Fibroblast of lung (primary cell): ENCODE data around the gene CFAP46. TPM values are rescaled to one million over a fixed set of nuclear protein-coding genes. Genes with fewer than 3 reads are reported as not detected.

Source experiments
- DNase-seq, 2 donors: peaks; one replicate each; pipeline versions ENCODE4 v3.0.0 to v3.0.0-alpha.2; 2010; ENCODE audit warnings: low read depth in 2 of 2
- H2AFZ ChIP-seq: 2 replicates; pipeline ENCODE4 v1.5.1; 2012; ENCODE audit warnings: low read length, control low read depth, inconsistent platforms
- H3K27ac ChIP-seq: 2 replicates; pipeline ENCODE4 v1.5.1; 2011; ENCODE audit warnings: low read length, control low read depth; ENCODE audit not compliant: insufficient read depth
- H3K27me3 ChIP-seq: 2 replicates; pipeline ENCODE4 v1.5.1; 2011; ENCODE audit warnings: mild to moderate bottlenecking, low read length; ENCODE audit not compliant: control insufficient read depth, insufficient read depth
- H3K36me3 ChIP-seq: 2 replicates; pipeline ENCODE4 v1.5.1; 2011; ENCODE audit warnings: low read length; ENCODE audit not compliant: control insufficient read depth, insufficient read depth
- H3K4me1 ChIP-seq: 2 replicates; pipeline ENCODE4 v1.5.1; 2011; ENCODE audit warnings: low read length; ENCODE audit not compliant: control insufficient read depth, insufficient read depth; ENCODE audit errors: extremely low read depth
- H3K4me2 ChIP-seq: 2 replicates; pipeline ENCODE4 v1.5.1; 2011; ENCODE audit warnings: low read length, control low read depth; ENCODE audit not compliant: insufficient read depth; ENCODE audit errors: extremely low read depth
- H3K4me3 ChIP-seq, 4 experiments: fragments of 200-600 bp in 1 of 4; sonication (generic) in 1 of 4; replicated peaks in 1 of 4; 2 replicates each; pipeline ENCODE4 v1.5.1; 2011 to 2016; ENCODE audit warnings: low read length in 4 of 4, low read depth in 3 of 4, mild to moderate bottlenecking in 3 of 4, control low read depth in 2 of 4, inconsistent platforms in 1 of 4, mixed read lengths in 1 of 4; ENCODE audit not compliant: insufficient read depth in 1 of 4; ENCODE audit errors: control extremely low read depth in 1 of 4
- H3K79me2 ChIP-seq: 2 replicates; pipeline ENCODE4 v1.5.1; 2012; ENCODE audit warnings: mild to moderate bottlenecking, low read length, inconsistent platforms; ENCODE audit not compliant: control insufficient read depth, insufficient read depth
- H3K9ac ChIP-seq: 2 replicates; pipeline ENCODE4 v1.5.1; 2011; ENCODE audit warnings: mild to moderate bottlenecking, low read length, control low read depth; ENCODE audit not compliant: insufficient read depth
- H3K9me3 ChIP-seq: 2 replicates; pipeline ENCODE4 v1.5.1; 2012; ENCODE audit warnings: low read depth, low read length; ENCODE audit not compliant: control insufficient read depth, insufficient read depth
- H4K20me1 ChIP-seq: 2 replicates; pipeline ENCODE4 v1.5.1; 2011; ENCODE audit warnings: low read length; ENCODE audit not compliant: control insufficient read depth, insufficient read depth; ENCODE audit errors: extremely low read depth
- EZH2 ChIP-seq: IDR thresholded peaks from 2 replicates; pipeline ENCODE4 v1.5.1; 2012; ENCODE audit warnings: low read length, control low read depth, mild to moderate bottlenecking; ENCODE audit errors: missing control alignments
- polyA minus RNA-seq: library from RNA; depleted of rRNA, polyadenylated mRNA; stranded (reverse); fragments of >200 nt; gene quantifications from 2 replicates; pipeline ENCODE4 v1.2.3, GENCODE V29; 2011; ENCODE audit warnings: low replicate concordance
- polyA plus RNA-seq, 2 donors: library from polyadenylated mRNA; depleted of rRNA in 1 of 2; stranded (reverse) in 1 of 2; unstranded in 1 of 2; fragments of >200 nt; gene quantifications; 2 replicates each; pipeline ENCODE4 v1.2.1, GENCODE V29; 2011 to 2012; ENCODE audit warnings: missing spikeins in 1 of 2
- total RNA-seq: library from RNA; depleted of rRNA; stranded (reverse); fragments of >200 nt; gene quantifications from 2 replicates; pipeline ENCODE4 v1.2.1, GENCODE V29; 2014
- TF ChIP-seq, protein P1 (sequence below), 2 donors: IDR thresholded peaks in 1 of 2; conservative IDR thresholded peaks in 1 of 2; 1 replicate in 1 of 2; 2 replicates in 1 of 2; pipeline ENCODE4 v1.5.1; 2011 to 2012; ENCODE audit warnings: low read length in 2 of 2, control low read depth in 1 of 2, inconsistent platforms in 1 of 2, low read depth in 1 of 2, mild to moderate bottlenecking in 1 of 2

Gene CFAP46
- 0.26 and 0.66 TPM in 2 replicates for total RNA-seq
- 0.25 and 0.64 TPM in 2 replicates for polyA plus RNA-seq
- polyA plus RNA-seq (2012) = 0.56 and 0.60 TPM in 2 replicates
- 2.6 TPM in 1 of 2 replicates, not detected in the other for polyA minus RNA-seq

DNA sequence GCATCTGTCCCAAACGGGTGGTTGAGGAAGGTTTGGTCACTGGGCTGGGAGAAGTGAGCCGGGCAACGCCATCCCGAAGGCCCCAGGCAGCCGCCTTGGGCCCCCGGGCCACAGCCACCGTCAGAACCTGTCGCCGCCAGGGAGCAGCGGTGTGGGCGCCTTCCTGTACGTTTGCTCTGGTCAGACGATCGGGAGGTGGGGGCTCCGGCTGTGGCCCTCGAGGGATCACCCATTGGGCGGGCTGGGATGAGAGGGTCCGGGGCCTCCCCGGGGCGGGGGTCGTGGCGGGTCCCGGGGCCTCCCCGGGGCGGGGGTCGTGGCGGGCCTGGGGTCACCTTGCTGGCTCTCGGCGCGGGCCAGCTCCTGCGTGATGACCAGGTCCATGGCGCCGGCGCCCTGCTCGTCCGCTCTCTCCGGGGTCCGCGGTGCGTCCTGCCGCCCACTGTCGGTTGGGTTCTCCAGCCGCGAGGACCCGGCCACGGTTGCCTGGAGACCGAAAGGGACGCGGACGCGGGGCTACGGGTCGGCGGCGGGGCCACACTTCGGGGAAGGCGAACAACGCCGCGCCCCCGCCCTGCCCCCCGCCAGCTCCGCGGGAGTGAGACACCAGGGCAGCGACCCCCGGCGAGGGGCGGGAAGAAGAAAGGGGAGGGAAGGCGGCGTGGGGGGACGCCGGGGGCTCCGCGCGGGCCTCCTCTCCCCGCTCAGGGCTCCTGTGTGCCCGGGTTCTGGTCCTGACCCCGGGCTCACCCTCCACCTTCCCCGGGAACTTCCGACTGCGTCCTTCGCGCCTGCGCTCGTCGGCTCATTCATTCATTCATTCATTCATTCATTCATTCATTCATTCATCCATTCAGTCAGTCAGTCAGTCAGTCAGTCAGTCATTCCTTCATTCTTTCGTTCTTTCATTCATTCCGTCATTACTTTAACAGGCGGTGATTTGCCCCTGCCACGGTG is at the start of gene CFAP46:
CFAP46 (minus strand) TSS at position 470 of the 957 bp plus-strand sequence; CDS start at position 384, 86 bp downstream.
- DNase-seq = peak; percentile 58 to 63
- H3K79me2 ChIP-seq = no peaks in the 10 kb centered on the region
- peaks cover 3% of the 10 kb centered on the region for H3K27me3 ChIP-seq
- peak within 1 kb of the TSS; percentile 4 to 57 (median 42) for H3K4me3 ChIP-seq
- no peak within 1 kb of the TSS for H3K9ac ChIP-seq
- no peaks in the 10 kb centered on the region for H3K9me3 ChIP-seq
- H3K27ac ChIP-seq = no peak within 1 kb of the TSS
- no peaks in the 10 kb centered on the region for H3K36me3 ChIP-seq
- peak within 1 kb of the TSS; percentile 66 for H3K4me2 ChIP-seq
- peak; percentile 48 for TF ChIP-seq EZH2
- TF ChIP-seq, protein P1, sequence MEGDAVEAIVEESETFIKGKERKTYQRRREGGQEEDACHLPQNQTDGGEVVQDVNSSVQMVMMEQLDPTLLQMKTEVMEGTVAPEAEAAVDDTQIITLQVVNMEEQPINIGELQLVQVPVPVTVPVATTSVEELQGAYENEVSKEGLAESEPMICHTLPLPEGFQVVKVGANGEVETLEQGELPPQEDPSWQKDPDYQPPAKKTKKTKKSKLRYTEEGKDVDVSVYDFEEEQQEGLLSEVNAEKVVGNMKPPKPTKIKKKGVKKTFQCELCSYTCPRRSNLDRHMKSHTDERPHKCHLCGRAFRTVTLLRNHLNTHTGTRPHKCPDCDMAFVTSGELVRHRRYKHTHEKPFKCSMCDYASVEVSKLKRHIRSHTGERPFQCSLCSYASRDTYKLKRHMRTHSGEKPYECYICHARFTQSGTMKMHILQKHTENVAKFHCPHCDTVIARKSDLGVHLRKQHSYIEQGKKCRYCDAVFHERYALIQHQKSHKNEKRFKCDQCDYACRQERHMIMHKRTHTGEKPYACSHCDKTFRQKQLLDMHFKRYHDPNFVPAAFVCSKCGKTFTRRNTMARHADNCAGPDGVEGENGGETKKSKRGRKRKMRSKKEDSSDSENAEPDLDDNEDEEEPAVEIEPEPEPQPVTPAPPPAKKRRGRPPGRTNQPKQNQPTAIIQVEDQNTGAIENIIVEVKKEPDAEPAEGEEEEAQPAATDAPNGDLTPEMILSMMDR (conservative IDR thresholded peaks at IDR 0.05 in 1 of 2, IDR thresholded peaks at IDR 0.05 in 1 of 2; ENCODE audit: low read depth in 1 of 2, low read length in 2 of 2) = no peak
- no peaks in the 10 kb centered on the region for H4K20me1 ChIP-seq
- no peaks in the 10 kb centered on the region for H3K4me1 ChIP-seq
- H2AFZ ChIP-seq = no peak within 1 kb of the TSS

- H3K36me3 ChIP-seq = no peaks in the 10 kb centered on the region
- no peaks in the 10 kb centered on the region for H3K9me3 ChIP-seq
- H2AFZ ChIP-seq = no peak overlapping the region
- no peak overlapping the region for H3K9ac ChIP-seq
- no peaks in the 10 kb centered on the region for H3K79me2 ChIP-seq
- no peaks in the 10 kb centered on the region for H3K27me3 ChIP-seq
- no peak for DNase-seq
- H3K4me3 ChIP-seq = no peak overlapping the region
- no peaks in the 10 kb centered on the region for H4K20me1 ChIP-seq
- no peak overlapping the region for H3K4me2 ChIP-seq
- H3K4me1 ChIP-seq = no peaks in the 10 kb centered on the region
- H3K27ac ChIP-seq = no peak overlapping the region
- TF ChIP-seq, protein P1 (conservative IDR thresholded peaks at IDR 0.05 in 1 of 2, IDR thresholded peaks at IDR 0.05 in 1 of 2; ENCODE audit: low read depth in 1 of 2, low read length in 2 of 2) = no peak
- TF ChIP-seq EZH2 = no peak
Measured at GRCh38 chr10:132991706-132992432, 49.5 kb upstream of the CFAP46 start.
